GM19035 (cell line): ENCODE measurements around the gene RPUSD3.

ENCODE experiments used
- ATAC-seq: cut with Tn5 transposase; IDR thresholded peaks from one replicate; pipeline ENCODE4 v1.9.1; 2021; ENCODE audit not compliant: unreplicated experiment

The RPUSD3 gene

GRCh38 chr3:9834520-9835380, 9.1 kb downstream of the RPUSD3 start:
- ATAC-seq = no peak

DNA sequence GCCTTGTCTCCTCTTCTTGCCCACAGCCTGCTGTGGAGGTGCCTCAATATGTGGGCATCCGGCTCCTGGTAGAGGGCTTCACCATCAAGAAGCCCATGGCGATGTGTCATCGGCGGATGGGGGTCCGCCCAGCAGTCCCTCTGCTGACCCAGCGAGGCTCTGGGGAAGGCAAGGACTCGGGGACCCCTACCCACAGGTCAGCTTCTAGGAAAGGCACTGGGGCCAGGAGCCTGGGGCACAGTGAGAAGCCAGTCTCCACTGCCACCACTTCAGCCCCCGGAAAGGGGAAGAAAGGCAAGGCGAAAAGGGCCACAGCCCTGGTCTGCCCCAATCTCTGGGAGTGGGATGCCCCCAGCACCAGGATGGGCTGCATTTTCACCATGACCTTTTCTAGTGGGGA, 10.7 kb downstream of the RPUSD3 start:
- no peak for ATAC-seq

GRCh38 chr3:9831253-9831652, 12.6 kb downstream of the RPUSD3 start:
- ATAC-seq = no peak

- no peak for ATAC-seq
These were observed 14.7 kb downstream of the RPUSD3 start for GRCh38 chr3:9828801-9829755.

GRCh38 chr3:9826815-9827573, 16.8 kb downstream of the RPUSD3 start:
- no peak for ATAC-seq

- ATAC-seq = no peak
These were observed 18.3 kb downstream of the RPUSD3 start for GRCh38 chr3:9825451-9826040.

DNA sequence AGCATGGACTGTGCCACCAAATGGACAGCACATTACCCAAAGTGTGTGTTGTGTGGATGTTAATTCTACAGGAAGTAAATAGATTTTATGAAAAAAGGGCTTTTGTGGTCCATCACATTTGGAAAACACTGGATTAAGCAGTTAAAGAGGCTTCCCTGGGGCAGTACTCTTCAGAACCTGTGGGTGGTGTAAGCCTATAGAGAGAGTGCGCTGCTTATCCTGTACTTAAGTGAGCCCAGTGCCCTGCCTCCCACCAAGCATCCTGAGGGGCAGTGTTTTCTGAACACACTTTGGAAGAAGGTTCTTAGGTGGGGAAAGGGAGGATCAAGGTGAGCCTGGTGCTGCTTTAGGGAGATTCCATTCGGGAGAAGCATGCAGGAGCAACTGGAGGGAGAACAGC, 22.9 kb downstream of the RPUSD3 start:
- ATAC-seq = no peak

DNA sequence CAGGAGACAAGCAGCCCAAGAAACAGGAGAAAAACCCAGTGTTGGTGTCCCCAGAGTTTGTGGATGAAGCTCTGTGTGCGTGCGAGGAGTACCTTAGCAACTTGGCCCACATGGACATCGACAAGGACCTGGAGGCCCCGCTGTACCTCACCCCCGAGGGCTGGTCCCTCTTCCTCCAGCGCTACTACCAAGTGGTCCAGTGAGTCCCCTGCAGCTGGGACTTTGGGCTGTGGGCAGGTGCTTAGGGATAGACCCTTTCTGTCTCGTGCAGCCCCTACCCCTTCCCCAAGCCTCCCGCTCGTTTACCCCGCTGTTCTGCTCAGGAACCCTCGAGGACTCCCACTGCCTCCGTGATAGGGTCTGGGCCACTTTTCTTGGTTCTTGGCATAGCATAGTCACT, 23.3 kb downstream of the RPUSD3 start:
- ATAC-seq = no peak

DNA sequence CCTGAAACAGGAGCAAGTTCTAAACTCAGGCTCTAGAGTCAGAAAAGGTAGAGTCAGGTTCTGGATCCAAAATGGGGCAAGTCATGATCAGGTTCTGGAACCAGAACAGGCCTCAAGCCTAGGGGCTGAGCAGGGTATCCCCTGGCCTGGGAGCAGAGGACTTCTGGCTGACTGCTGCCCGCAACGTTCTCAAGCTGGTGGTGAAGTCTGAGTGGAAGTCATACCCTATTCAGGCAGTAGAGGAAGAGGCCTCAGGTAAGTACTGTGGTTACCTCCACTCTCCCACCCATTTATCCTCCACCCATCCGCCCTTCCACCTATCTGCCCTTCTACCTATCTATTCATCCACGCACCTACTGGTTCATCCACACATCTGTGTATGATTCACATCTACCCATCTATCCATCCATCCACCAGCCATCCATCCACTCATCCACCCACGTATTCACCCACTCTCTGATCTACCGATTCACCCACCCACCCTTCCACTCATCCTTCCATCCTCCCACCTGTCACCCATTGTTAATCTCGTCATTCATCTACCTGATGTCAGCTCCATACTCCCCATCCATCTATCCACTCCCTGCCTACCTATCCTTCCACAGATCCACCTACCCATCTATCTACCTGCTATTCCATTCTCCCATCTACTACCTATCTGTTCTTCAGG, 25.0 kb downstream of the RPUSD3 start:
- ATAC-seq = no peak

GRCh38 chr3:9817436-9817835, 26.4 kb downstream of the RPUSD3 start:
- ATAC-seq = no peak

DNA sequence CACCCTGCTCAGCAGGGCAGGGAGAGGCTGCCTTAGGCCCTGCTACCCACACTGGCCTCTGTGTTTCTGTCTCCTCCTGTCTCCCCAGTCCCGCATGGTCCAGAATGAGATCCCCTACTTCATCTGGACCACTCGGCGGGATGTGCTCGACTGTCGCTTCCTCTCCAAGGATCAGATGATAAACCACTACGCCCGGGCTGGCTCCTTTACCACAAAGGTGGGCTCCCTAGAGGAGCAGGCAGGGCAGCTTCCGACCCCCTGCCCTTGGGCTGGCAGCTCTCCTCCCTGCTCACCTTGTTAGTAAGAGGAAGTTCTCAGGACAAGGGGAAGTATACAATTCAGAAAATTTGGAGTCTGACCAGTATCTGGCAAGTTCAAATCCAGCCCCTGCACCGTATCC, 27.8 kb downstream of the RPUSD3 start:
- no peak for ATAC-seq

- no peak for ATAC-seq
These were observed 30.8 kb downstream of the RPUSD3 start for GRCh38 chr3:9812870-9813483.

DNA sequence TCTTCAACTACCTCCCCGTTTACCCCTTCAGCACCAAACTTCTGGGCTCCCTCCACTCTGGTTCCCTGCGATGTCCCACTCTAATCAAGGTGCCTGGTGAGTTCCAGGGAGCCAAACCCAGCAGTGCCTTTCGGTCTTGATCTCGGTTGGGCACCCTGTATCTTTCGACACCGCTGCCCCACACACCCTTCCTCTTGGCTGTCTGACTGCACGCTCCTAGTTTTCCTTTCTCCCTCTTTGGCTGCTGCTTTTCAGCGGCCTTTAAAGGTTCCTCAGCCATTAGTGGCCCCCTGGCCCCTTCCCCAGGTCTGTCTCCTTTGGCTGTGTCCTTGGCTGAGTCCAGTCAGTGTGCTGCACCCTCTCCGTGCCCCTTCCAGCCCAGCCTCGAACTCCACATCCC, 33.0 kb downstream of the RPUSD3 start:
- no peak for ATAC-seq

- ATAC-seq = no peak
These were observed 33.4 kb downstream of the RPUSD3 start for GRCh38 chr3:9810433-9810770.

DNA sequence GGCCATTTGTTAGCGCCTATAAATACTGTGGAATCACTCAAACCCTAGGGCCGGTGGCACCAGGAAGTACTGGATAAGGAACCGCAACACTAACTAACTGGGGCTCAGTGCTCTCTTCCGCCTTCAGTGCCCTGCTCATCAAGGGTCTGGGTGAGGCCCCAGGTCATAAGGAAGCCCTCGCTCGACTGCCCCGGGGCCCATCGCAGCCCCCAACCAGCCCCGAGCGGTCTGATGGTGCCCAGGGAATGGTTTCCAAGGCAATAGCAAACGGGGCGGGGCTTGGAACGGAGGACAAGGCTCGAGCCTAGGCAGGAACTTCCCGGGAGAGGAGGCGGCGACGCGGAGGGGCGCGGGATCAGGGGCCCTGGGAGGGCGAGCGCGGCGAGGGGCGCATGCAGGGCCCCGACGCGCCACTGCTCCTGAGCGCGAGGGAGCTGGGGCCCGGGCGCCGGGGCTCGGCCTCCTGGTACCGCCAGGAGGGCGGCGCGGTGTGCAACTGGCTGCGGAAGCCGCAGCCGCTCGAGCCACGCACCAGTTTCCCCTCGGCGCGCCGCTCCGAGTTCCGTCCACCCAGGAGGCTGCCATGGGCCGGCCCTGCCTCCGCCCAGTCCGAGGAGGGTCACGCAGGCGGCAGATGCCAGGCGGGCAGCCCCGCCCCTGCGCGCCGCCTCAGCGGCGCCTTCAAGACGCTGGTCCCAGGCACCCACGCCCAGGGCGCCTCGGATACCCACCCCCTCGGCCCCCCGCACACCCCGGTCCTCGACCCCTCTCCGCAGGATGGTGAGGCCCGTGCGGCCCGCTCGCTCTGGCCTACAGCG, 34.0 kb downstream of the RPUSD3 start, which contains the start of gene TTLL3:
TTLL3 (plus strand) TSS at position 648 of the 818 bp plus-strand sequence. CDS start 400 bp downstream, outside the sequence.
- peak; percentile 57 for ATAC-seq

- peak; percentile 6 for ATAC-seq
These were observed 34.6 kb downstream of the RPUSD3 start for GRCh38 chr3:9809239-9809614.

DNA sequence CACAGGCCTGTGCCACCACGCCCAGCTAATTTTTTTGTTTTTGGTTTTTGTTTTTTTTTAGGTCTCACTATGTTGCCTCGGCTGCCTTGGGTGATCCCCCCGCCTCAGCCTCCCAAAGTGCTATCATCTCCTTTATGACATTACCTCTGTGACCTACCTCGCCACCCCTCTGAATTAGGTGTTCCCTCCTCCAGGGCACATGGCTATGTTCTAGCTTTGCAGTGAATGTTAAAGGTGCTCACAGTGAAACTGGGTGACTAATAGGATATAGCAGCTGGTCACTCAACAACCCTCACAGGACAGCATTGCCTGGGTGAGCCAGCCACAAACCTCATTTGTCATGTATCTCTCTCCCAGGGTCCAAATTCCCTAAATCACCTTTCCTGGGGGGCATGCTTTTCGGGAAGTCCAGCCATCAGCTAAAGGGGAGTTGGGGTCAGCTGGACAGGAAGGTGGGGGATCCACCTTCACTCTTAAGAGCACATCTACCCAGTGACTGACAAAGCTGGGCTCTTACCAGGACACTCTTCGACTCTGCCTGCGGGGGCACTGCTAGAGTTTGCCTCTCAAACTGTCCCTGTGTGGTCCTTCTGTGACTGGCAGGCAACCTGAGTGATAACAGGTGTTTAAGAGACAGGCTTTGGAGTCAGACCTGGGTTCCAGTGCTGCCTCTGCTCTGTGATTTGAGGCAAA, 35.3 kb downstream of the RPUSD3 start:
- ATAC-seq = no peak

DNA sequence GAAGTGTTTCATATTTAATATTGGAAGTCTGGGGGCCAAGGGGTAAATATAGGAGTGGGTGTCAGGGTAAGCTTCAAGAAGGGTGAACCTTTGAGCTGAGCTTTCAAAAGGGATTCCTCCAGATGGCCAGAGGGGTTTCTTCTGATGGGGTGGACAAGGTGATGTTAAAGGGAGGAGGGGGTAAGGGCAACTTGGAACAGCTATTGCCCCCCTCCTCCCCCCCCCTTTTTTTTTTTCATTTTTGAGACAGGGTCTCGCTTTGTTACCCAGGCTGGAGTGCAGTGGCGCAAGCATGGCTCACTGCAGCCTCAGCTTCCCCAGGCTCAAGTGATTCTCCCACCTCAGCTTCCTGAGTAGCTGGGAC, 35.8 kb downstream of the RPUSD3 start:
- ATAC-seq = no peak
